Glutamatergic neuron (in vitro differentiated cells): ENCODE results near the gene CBLB. TPM values are rescaled to one million over a fixed set of nuclear protein-coding genes. Genes with fewer than 3 reads are reported as not detected.

ENCODE experiments used
- DNase-seq: peaks from one replicate; pipeline ENCODE4 v3.0.0; 2022
- H3K27ac Mint-ChIP-seq: one replicate; pipeline ENCODE4 v1.8.0; 2020; ENCODE audit warnings: mild to moderate bottlenecking, mixed read lengths, inconsistent platforms; ENCODE audit not compliant: unreplicated experiment
- H3K27me3 Mint-ChIP-seq: one replicate; pipeline ENCODE4 v1.8.0; 2020; ENCODE audit warnings: mild to moderate bottlenecking, moderate library complexity, mixed read lengths, inconsistent platforms; ENCODE audit not compliant: unreplicated experiment
- H3K36me3 Mint-ChIP-seq: one replicate; pipeline ENCODE4 v1.8.0; 2020; ENCODE audit warnings: mild to moderate bottlenecking, mixed read lengths, inconsistent platforms; ENCODE audit not compliant: unreplicated experiment
- H3K4me1 Mint-ChIP-seq: one replicate; pipeline ENCODE4 v1.8.0; 2020; ENCODE audit warnings: mild to moderate bottlenecking, low read depth, mixed read lengths, inconsistent platforms; ENCODE audit not compliant: unreplicated experiment
- H3K4me3 Mint-ChIP-seq: one replicate; pipeline ENCODE4 v1.8.0; 2020; ENCODE audit warnings: mild to moderate bottlenecking, mixed read lengths, inconsistent platforms; ENCODE audit not compliant: unreplicated experiment
- H3K9me3 Mint-ChIP-seq: one replicate; pipeline ENCODE4 v1.8.0; 2020; ENCODE audit warnings: mild to moderate bottlenecking, moderate library complexity, mixed read lengths, inconsistent platforms; ENCODE audit not compliant: unreplicated experiment
- CTCF ChIP-seq: fragments of 200-600 bp; sonication (generic); IDR thresholded peaks from one replicate; pipeline ENCODE4 v1.5.0; 2021; ENCODE audit not compliant: partially characterized antibody, unreplicated experiment
- total RNA-seq: library from RNA; stranded (reverse); fragmentation: NEBNext Ultra II Directional; extraction: Animal tissue kit (Norgen Biotek cat#: 25700); gene quantifications from one replicate; pipeline ENCODE4 v1.2.1, GENCODE V29; 2021; ENCODE audit not compliant: unreplicated experiment

CBLB gene
- total RNA-seq, 1 donor from 2014 or later = 269 TPM

- H3K36me3 Mint-ChIP-seq = no peaks in the 10 kb centered on the region
- no peak overlapping the region for H3K27ac Mint-ChIP-seq
- H3K27me3 Mint-ChIP-seq = no peaks in the 10 kb centered on the region
- no peak overlapping the region for H3K4me3 Mint-ChIP-seq
- DNase-seq = no peak
- no peaks in the 10 kb centered on the region for H3K9me3 Mint-ChIP-seq
- H3K4me1 Mint-ChIP-seq = peaks cover 5% of the 10 kb centered on the region
- TF ChIP-seq CTCF = no peak
These were observed 36.0 kb upstream of the CBLB start for GRCh38 chr3:105904678-105905284.

- Mint-ChIP-seq H3K4me3 (no peak overlapping the region), H3K27me3 (no peaks in the 10 kb centered on the region), H3K27ac (no peak overlapping the region), H3K9me3 (no peaks in the 10 kb centered on the region), H3K36me3 (no peaks in the 10 kb centered on the region), H3K4me1 (peaks cover 5% of the 10 kb centered on the region)
- no peak for TF ChIP-seq CTCF
- DNase-seq = no peak
These were observed 35.4 kb upstream of the CBLB start for GRCh38 chr3:105904251-105904650.

- H3K27ac Mint-ChIP-seq = no peak overlapping the region
- DNase-seq = no peak
- no peaks in the 10 kb centered on the region for H3K36me3 Mint-ChIP-seq
- H3K27me3 Mint-ChIP-seq = no peaks in the 10 kb centered on the region
- peaks cover 1% of the 10 kb centered on the region for H3K4me1 Mint-ChIP-seq
- H3K9me3 Mint-ChIP-seq = no peaks in the 10 kb centered on the region
- H3K4me3 Mint-ChIP-seq = no peak overlapping the region
- TF ChIP-seq CTCF = no peak
These were observed 30.7 kb upstream of the CBLB start for GRCh38 chr3:105899516-105899915.

GRCh38 chr3:105891101-105891500 lies 22.3 kb upstream of the CBLB start:
- Mint-ChIP-seq H3K4me3 (no peak overlapping the region), H3K4me1 (no peaks in the 10 kb centered on the region)

More at GRCh38 chr3:105891101-105891500, 22.3 kb upstream of the CBLB start:
- no peak for DNase-seq
- Mint-ChIP-seq H3K27me3 (peaks cover 1% of the 10 kb centered on the region), H3K27ac (no peak overlapping the region), H3K36me3 (no peaks in the 10 kb centered on the region), H3K9me3 (no peaks in the 10 kb centered on the region)
- TF ChIP-seq CTCF = no peak
